Measurements from ENCODE around the gene RPS27.

RPS27 gene

DNA sequence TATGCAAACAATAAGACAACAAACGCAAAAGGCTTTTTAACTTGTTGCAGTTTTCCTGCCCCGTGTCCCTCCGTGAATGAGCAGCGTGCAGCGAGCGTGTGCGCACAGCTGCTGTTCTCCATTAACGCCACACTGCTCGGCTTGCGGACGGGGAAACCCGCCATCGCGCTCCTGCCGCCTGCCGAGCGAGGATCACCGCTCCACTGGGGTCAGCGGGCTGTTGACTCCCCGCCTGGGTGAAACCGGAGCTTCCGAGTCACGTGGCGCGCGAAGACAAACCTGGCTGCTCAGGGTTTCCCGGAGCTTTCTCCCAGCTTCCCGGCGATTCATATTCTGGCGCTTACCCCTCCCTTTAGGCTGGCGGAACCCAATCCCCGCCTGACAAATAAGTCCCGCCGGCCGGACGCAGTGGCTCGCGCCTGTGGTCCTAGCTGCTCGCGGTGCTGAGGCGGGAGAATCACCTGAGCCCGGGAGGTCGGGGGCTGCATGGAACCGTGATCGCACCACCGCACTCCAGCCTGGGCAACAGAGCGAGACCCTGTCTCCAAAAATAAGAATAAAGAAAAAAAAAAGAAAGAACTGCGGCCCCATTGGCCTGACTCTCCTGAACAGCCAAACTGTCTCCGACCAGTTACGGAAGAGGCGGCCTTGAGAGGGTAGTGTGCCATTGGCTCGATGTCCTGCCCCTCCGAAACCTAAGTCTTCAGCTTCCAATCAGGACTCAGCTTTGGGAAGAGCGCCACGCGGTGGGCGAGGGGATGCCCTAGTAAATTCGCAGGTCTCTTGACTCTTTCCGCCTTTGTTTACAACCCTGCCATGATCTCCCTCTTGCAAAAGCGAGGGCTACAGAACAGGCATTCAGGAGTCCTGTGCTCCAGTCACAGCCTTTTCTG lies 23.2 kb upstream of the RPS27 start, which contains the start of gene CREB3L4:
Gene CREB3L4, plus strand, starts transcription at position 796 of the 893 bp plus-strand sequence. CDS start 624 bp downstream, outside the sequence.
- peak within 1 kb of the TSS; percentile 64 for H3K4me3 ChIP-seq (ENCODE audit: low read depth, low read length)
- peak; percentile 98 for DNase-seq (ENCODE audit: low read depth, low spot score)
- in situ Hi-C loops (cut with HindIII; ENCODE audit: low sequenced_read_pairs) = loop anchor here (10.0 kb wide), 1 partner anchor 153 kb away; no protein-coding TSS in a partner anchor
- TF ChIP-seq, protein P1, sequence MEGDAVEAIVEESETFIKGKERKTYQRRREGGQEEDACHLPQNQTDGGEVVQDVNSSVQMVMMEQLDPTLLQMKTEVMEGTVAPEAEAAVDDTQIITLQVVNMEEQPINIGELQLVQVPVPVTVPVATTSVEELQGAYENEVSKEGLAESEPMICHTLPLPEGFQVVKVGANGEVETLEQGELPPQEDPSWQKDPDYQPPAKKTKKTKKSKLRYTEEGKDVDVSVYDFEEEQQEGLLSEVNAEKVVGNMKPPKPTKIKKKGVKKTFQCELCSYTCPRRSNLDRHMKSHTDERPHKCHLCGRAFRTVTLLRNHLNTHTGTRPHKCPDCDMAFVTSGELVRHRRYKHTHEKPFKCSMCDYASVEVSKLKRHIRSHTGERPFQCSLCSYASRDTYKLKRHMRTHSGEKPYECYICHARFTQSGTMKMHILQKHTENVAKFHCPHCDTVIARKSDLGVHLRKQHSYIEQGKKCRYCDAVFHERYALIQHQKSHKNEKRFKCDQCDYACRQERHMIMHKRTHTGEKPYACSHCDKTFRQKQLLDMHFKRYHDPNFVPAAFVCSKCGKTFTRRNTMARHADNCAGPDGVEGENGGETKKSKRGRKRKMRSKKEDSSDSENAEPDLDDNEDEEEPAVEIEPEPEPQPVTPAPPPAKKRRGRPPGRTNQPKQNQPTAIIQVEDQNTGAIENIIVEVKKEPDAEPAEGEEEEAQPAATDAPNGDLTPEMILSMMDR (IDR thresholded peaks at IDR 0.05; ENCODE audit: low read depth, low read length) = peak; percentile 53

DNA sequence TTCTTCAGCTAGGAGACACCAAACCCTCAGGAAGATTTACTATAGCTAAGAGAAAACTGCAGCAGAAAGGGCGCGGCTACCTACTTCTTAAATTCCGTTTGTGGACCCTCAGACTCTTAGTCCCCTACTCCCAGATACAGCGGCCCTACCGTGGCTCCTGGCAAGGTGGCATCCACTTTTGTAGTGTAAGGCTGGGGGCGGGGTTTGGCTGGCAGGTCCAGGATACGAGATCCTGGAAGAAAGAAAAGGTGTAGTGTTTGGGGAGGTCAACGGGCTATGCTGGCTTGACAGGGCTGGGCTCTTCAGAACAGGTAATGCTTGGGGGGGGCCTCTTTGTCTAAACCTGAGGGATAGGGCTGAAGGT lies 22.6 kb upstream of the RPS27 start:
- no peak for DNase-seq (ENCODE audit: low read depth, low spot score)
- TF ChIP-seq, protein P1 (IDR thresholded peaks at IDR 0.05; ENCODE audit: low read depth, low read length) = no peak
- in situ Hi-C loops (cut with HindIII; ENCODE audit: low sequenced_read_pairs) = loop anchor here (10.0 kb wide), 1 partner anchor 153 kb away; no protein-coding TSS in a partner anchor
- peak overlapping the region; percentile 64 for H3K4me3 ChIP-seq (ENCODE audit: low read depth, low read length)

- TF ChIP-seq, protein P1 (IDR thresholded peaks at IDR 0.05; ENCODE audit: low read depth, low read length) = no peak
- peak overlapping the region; percentile 64 for H3K4me3 ChIP-seq (ENCODE audit: low read depth, low read length)
- in situ Hi-C loops (cut with HindIII; ENCODE audit: low sequenced_read_pairs) = loop anchor here (10.0 kb wide), 1 partner anchor 154 kb away; no protein-coding TSS in a partner anchor
- DNase-seq (ENCODE audit: low read depth, low spot score) = no peak
Observed at GRCh38 chr1:153968408-153968807, 22.2 kb upstream of the RPS27 start.

DNA sequence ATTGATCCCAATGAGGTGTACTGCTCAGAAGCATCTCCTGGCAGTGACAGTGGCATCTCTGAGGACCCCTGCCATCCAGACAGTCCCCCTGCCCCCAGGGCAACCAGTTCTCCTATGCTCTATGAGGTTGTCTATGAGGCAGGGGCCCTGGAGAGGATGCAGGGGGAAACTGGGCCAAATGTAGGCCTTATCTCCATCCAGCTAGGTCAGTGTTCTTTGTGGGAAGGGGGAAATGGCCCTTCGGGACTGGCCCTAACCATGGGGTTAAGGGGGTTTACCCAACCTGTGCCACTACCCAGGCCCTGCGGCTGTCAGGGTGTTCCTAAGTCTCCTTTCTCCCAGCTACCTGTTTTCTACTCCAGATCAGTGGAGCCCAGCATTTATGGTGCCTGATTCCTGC lies 21.6 kb upstream of the RPS27 start:
- DNase-seq (ENCODE audit: low read depth, low spot score) = no peak
- in situ Hi-C loops (cut with HindIII; ENCODE audit: low sequenced_read_pairs) = loop anchor here (10.0 kb wide), 1 partner anchor 154 kb away; no protein-coding TSS in a partner anchor
- peak overlapping the region; percentile 64 for H3K4me3 ChIP-seq (ENCODE audit: low read depth, low read length)
- TF ChIP-seq, protein P1 (IDR thresholded peaks at IDR 0.05; ENCODE audit: low read depth, low read length) = no peak

DNA sequence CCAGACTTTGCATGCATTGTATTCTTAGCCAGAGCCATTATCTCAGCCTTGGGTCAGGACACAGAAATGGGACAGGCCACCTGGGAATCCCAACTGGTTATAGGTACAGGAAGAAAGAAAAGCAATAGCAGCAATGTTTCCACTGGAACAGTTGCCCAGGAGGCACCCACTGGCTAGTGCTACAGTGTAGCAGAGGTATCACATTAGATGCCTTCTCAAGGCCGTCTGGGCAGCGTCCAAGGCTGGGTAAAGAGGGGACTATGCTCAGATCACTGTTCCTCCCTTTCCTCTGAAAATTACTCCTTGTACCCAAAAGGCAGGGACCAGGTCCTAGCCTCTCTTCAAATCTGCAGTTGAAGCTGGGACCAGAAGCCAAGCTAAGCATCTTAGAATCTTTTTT lies 20.2 kb upstream of the RPS27 start:
- TF ChIP-seq, protein P1 (IDR thresholded peaks at IDR 0.05; ENCODE audit: low read depth, low read length) = no peak
- H3K4me3 ChIP-seq (ENCODE audit: low read depth, low read length) = no peak overlapping the region
- in situ Hi-C loops (cut with HindIII; ENCODE audit: low sequenced_read_pairs) = no loop called here
- DNase-seq (ENCODE audit: low read depth, low spot score) = no peak

GRCh38 chr1:153973071-153973470 lies 17.5 kb upstream of the RPS27 start:
- in situ Hi-C loops (cut with HindIII; ENCODE audit: low sequenced_read_pairs) = no loop called here
- TF ChIP-seq, protein P1 (IDR thresholded peaks at IDR 0.05; ENCODE audit: low read depth, low read length) = no peak
- no peak for DNase-seq (ENCODE audit: low read depth, low spot score)
- H3K4me3 ChIP-seq (ENCODE audit: low read depth, low read length) = no peak overlapping the region

All from astrocyte of the spinal cord (primary cell).